Endodermal cell (in vitro differentiated cells): Measurements from ENCODE around the gene R3HDM1. TPM values are rescaled to one million over a fixed set of nuclear protein-coding genes. Genes with fewer than 3 reads are reported as not detected.

Source experiments
- DNase-seq: peaks from one replicate; pipeline ENCODE4 v3.0.0-alpha.2; 2017
- H3K27ac ChIP-seq: 2 replicates; pipeline ENCODE4 v1.5.1; 2013; ENCODE audit warnings: mild to moderate bottlenecking, low read depth, low read length, moderate library complexity
- H3K27me3 ChIP-seq: 2 replicates; pipeline ENCODE4 v1.6.1; 2013; ENCODE audit warnings: mild to moderate bottlenecking, low read length, moderate library complexity; ENCODE audit not compliant: insufficient read depth, control insufficient read depth, poor library complexity, severe bottlenecking
- H3K36me3 ChIP-seq: 2 replicates; pipeline ENCODE4 v1.7.0; 2013; ENCODE audit warnings: mild to moderate bottlenecking, low read length, moderate library complexity; ENCODE audit not compliant: control insufficient read depth, insufficient read depth
- H3K4me1 ChIP-seq: one replicate; pipeline ENCODE4 v1.7.0; 2013; ENCODE audit warnings: low read length; ENCODE audit not compliant: control insufficient read depth, insufficient read depth
- H3K4me3 ChIP-seq: 2 replicates; pipeline ENCODE4 v1.5.1; 2013; ENCODE audit warnings: mild to moderate bottlenecking, low read length, moderate library complexity
- H3K9ac ChIP-seq: 2 replicates; pipeline ENCODE4 v1.6.1; 2013; ENCODE audit warnings: mild to moderate bottlenecking, low read length, moderate library complexity; ENCODE audit not compliant: poor library complexity, severe bottlenecking; ENCODE audit errors: extremely low read depth
- H3K9me3 ChIP-seq: 2 replicates; pipeline ENCODE4 v1.6.1; 2013; ENCODE audit warnings: mild to moderate bottlenecking, low read length, moderate library complexity; ENCODE audit not compliant: control insufficient read depth
- H3K27ac Mint-ChIP-seq: 2 replicates; pipeline ENCODE4 v1.8.0; 2020; ENCODE audit warnings: mixed read lengths
- H3K27me3 Mint-ChIP-seq: 2 replicates; pipeline ENCODE4 v1.8.0; 2021; ENCODE audit warnings: mild to moderate bottlenecking, mixed read lengths; ENCODE audit not compliant: insufficient read depth
- H3K36me3 Mint-ChIP-seq: 2 replicates; pipeline ENCODE4 v1.8.0; 2020; ENCODE audit warnings: low read depth, mixed read lengths
- H3K4me1 Mint-ChIP-seq: 2 replicates; pipeline ENCODE4 v1.8.0; 2020; ENCODE audit warnings: mixed read lengths
- H3K4me3 Mint-ChIP-seq: 2 replicates; pipeline ENCODE4 v1.8.0; 2020; ENCODE audit warnings: mild to moderate bottlenecking, moderate library complexity, mixed read lengths
- H3K9me3 Mint-ChIP-seq: 2 replicates; pipeline ENCODE4 v1.8.0; 2020; ENCODE audit warnings: mild to moderate bottlenecking, mixed read lengths
- whole genome bisulfite sequencing, 2 experiments: methylation state at CpG; one replicate each; pipeline versions ENCODE4 v1.1.5 to v1.1.7; 2013; ENCODE audit warnings: missing lambda C conversion rate in 2 of 2, mixed read lengths in 1 of 2; ENCODE audit not compliant: insufficient coverage in 1 of 2, insufficient read length in 1 of 2; 5-methylcytosine and 5-hydroxymethylcytosine counted together
- total RNA-seq, 2 donors: library from RNA; stranded (reverse); fragmentation: NEBNext Ultra II Directional in 1 of 2; extraction: Animal tissue kit (Norgen Biotek cat#: 25700) in 1 of 2; gene quantifications; 2 replicates in 1 of 2; 3 replicates in 1 of 2; pipeline ENCODE4 v1.2.1, GENCODE V29; 2021
- TF ChIP-seq, protein P1 (sequence below): fragments of 200-600 bp; sonication (generic); conservative IDR thresholded peaks from 2 replicates; pipeline ENCODE4 v1.5.0; 2021; ENCODE audit warnings: antibody characterized with exemption, mild to moderate bottlenecking

R3HDM1 gene
- total RNA-seq, 2 donors from 2014 or later, result 52.6 to 67.0 TPM

DNA sequence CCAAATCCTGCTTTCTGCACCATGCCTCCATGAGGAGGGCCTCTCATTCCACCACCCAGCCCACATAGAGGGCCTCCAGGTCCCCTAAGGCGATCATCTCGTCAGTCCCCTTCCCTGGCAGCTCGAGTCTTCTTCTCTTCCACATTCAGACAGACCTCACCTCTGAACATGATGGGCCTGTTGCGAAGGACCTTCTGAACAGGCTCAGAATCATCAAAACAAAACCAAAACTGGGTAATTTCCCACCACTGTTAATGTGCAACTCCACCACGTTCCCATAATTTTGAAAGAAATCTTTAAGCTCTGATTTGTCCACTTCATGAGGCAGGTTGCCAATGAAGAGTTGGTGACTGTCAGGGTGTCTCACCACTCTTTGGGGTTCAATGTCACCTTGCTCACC lies 20.7 kb upstream of the R3HDM1 start:
- peaks cover 30% of the 10 kb centered on the region for H3K9me3 ChIP-seq
- no peaks in the 10 kb centered on the region for H3K4me1 ChIP-seq
- no peaks in the 10 kb centered on the region for H3K4me1 Mint-ChIP-seq
- H3K27ac ChIP-seq, result no peak overlapping the region
- WGBS, 2 experiments, result 92 to 95% methylated on average over 3 to 5 of the region's 5 CpGs
- peaks cover 30% of the 10 kb centered on the region for H3K36me3 Mint-ChIP-seq
- DNase-seq, result no peak
- H3K27me3 Mint-ChIP-seq, result no peaks in the 10 kb centered on the region
- no peak overlapping the region for H3K4me3 Mint-ChIP-seq
- H3K36me3 ChIP-seq, result peaks cover 7% of the 10 kb centered on the region
- peaks cover 13% of the 10 kb centered on the region for H3K9me3 Mint-ChIP-seq
- no peak overlapping the region for H3K27ac Mint-ChIP-seq
- H3K27me3 ChIP-seq, result no peaks in the 10 kb centered on the region
- TF ChIP-seq, protein P1, sequence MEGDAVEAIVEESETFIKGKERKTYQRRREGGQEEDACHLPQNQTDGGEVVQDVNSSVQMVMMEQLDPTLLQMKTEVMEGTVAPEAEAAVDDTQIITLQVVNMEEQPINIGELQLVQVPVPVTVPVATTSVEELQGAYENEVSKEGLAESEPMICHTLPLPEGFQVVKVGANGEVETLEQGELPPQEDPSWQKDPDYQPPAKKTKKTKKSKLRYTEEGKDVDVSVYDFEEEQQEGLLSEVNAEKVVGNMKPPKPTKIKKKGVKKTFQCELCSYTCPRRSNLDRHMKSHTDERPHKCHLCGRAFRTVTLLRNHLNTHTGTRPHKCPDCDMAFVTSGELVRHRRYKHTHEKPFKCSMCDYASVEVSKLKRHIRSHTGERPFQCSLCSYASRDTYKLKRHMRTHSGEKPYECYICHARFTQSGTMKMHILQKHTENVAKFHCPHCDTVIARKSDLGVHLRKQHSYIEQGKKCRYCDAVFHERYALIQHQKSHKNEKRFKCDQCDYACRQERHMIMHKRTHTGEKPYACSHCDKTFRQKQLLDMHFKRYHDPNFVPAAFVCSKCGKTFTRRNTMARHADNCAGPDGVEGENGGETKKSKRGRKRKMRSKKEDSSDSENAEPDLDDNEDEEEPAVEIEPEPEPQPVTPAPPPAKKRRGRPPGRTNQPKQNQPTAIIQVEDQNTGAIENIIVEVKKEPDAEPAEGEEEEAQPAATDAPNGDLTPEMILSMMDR, result no peak
- H3K9ac ChIP-seq, result no peak overlapping the region
- no peak overlapping the region for H3K4me3 ChIP-seq

DNA sequence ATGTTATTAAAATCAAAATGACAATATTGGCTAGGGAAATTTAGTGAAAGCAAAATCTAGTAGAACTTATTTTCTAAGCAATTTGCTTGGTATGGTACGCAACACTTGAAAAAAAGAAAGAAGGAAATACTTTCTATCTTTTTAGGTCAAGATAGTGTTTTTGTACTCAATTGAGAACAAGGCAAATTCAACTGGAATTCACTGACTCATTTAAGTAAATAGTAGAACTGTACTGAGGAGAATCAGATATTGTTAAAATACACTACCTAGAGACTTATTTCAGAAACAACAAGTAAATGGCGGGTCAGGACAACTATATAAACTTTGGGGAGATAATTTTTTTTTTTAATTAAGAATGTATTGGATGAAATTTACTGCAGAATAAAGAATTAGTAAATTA lies 19.2 kb upstream of the R3HDM1 start:
- TF ChIP-seq, protein P1, result no peak
- DNase-seq, result no peak
- WGBS, 2 experiments, result 100% methylated on average over 1 to 2 of the region's 2 CpGs

DNA sequence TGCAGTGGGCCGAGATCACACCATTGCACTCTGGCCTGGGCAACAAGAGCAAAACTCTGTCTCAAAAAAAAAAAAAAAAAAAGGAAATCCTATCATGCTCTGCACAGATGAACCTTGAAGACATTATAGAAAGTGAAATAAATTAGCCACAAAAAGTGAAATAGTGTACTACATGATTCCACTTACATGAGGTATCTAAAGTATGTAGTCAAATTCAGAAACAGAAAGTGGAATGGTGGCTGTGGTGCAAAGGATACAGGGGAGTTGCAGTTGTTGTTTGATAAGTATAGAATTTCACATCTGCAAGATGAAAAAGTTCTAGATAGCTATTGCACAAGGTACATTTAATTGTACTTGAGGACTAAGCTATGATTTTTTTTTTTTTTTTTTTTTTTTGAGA lies 5.5 kb upstream of the R3HDM1 start:
- Histone ChIP-seq H3K9me3 (peaks cover 3% of the 10 kb centered on the region), H3K27me3 (no peaks in the 10 kb centered on the region), H3K9ac (no peak overlapping the region), H3K27ac (no peak overlapping the region), H3K36me3 (peaks cover 5% of the 10 kb centered on the region), H3K4me3 (no peak overlapping the region), H3K4me1 (no peaks in the 10 kb centered on the region)
- Mint-ChIP-seq H3K9me3 (peaks cover 4% of the 10 kb centered on the region), H3K4me1 (peaks cover 2% of the 10 kb centered on the region), H3K27ac (no peak overlapping the region), H3K27me3 (no peaks in the 10 kb centered on the region), H3K4me3 (no peak overlapping the region), H3K36me3 (peaks cover 24% of the 10 kb centered on the region)
- TF ChIP-seq, protein P1, result no peak
- DNase-seq, result no peak
- WGBS, 2 experiments, result 93 to 100% methylated on average over 1 of the region's 1 CpG

More for the DNA sequence above, 19.2 kb upstream of the R3HDM1 start:
- Mint-ChIP-seq H3K27me3 (no peaks in the 10 kb centered on the region), H3K9me3 (peaks cover 13% of the 10 kb centered on the region), H3K27ac (no peak overlapping the region), H3K4me1 (no peaks in the 10 kb centered on the region), H3K36me3 (peaks cover 28% of the 10 kb centered on the region), H3K4me3 (no peak overlapping the region)
- Histone ChIP-seq H3K9ac (no peak overlapping the region), H3K4me3 (no peak overlapping the region), H3K27ac (no peak overlapping the region), H3K27me3 (no peaks in the 10 kb centered on the region), H3K9me3 (peaks cover 45% of the 10 kb centered on the region), H3K4me1 (no peaks in the 10 kb centered on the region), H3K36me3 (peaks cover 7% of the 10 kb centered on the region)
